K562 (cell line): ENCODE results near the gene CBFA2T2. TPM values are rescaled to one million over a fixed set of nuclear protein-coding genes. Genes with fewer than 3 reads are reported as not detected.

Experiments
- ADNP ChIP-seq: fragments of 200-800 bp; sonication (Bioruptor generic); IDR thresholded peaks from 2 replicates; pipeline ENCODE4 v1.6.1; 2016; ENCODE audit warnings: missing genetic modification characterization, missing compliant biosample characterization
- CBX8 ChIP-seq: fragments of 200-600 bp; sonication (generic); IDR thresholded peaks from 2 replicates; pipeline ENCODE4 v1.6.1; 2012; ENCODE audit warnings: borderline replicate concordance, mixed run types, low read depth, mild to moderate bottlenecking, moderate library complexity, mixed read lengths, low read length, control low read depth, inconsistent platforms; ENCODE audit not compliant: poor library complexity, severe bottlenecking; ENCODE audit errors: extremely low read depth
- ELF2 ChIP-seq: fragments of 250-450 bp; sonication (Bioruptor Pico); IDR thresholded peaks from 2 replicates; pipeline ENCODE4 v1.5.0; 2021; ENCODE audit warnings: mild to moderate bottlenecking
- EWSR1 ChIP-seq: fragments of 450-650 bp; IDR thresholded peaks from 2 replicates; pipeline ENCODE4 v1.6.1; 2018; ENCODE audit warnings: borderline replicate concordance, mild to moderate bottlenecking, low read depth, moderate library complexity; ENCODE audit not compliant: partially characterized antibody
- MAFK ChIP-seq: IDR thresholded peaks from 2 replicates; pipeline ENCODE4 v1.6.1; 2011; ENCODE audit warnings: low read length, improper control_type of control experiment
- MTA1 ChIP-seq: fragments of 450-650 bp; IDR thresholded peaks from 2 replicates; pipeline ENCODE4 v1.6.1; 2017; ENCODE audit warnings: borderline replicate concordance
- NCOA6 ChIP-seq: fragments of 450-650 bp; IDR thresholded peaks from 2 replicates; pipeline ENCODE4 v1.6.1; 2017; ENCODE audit warnings: mild to moderate bottlenecking
- POU5F1 ChIP-seq: fragments of 150-350 bp; IDR thresholded peaks from 2 replicates; pipeline ENCODE4 v1.6.1; 2014; ENCODE audit warnings: borderline replicate concordance, low read length, low read depth, mild to moderate bottlenecking; ENCODE audit not compliant: partially characterized antibody
- PRPF4 ChIP-seq: fragments of 200-400 bp; formaldehyde crosslinking; IDR thresholded peaks from one replicate; pipeline ENCODE4 v1.6.1; 2017; ENCODE audit warnings: low read length, low read depth, mild to moderate bottlenecking; ENCODE audit not compliant: insufficient read depth, poor library complexity, severe bottlenecking
- SMARCA5 ChIP-seq: fragments of 450-650 bp; IDR thresholded peaks from 2 replicates; pipeline ENCODE4 v1.6.1; 2016
- SREBF1 ChIP-seq: fragments of 150-350 bp; IDR thresholded peaks from 2 replicates; pipeline ENCODE4 v1.6.1; 2014; ENCODE audit warnings: antibody characterized with exemption, low read depth, low read length, borderline replicate concordance
- TCF7 ChIP-seq: sonication (generic); IDR thresholded peaks from 2 replicates; pipeline ENCODE4 v1.6.1; 2016; ENCODE audit warnings: antibody characterized with exemption, borderline replicate concordance
- ZFP1 ChIP-seq: fragments of 450-650 bp; formaldehyde crosslinking; IDR thresholded peaks from 2 replicates; pipeline ENCODE4 v1.4.0; 2020; ENCODE audit warnings: mild to moderate bottlenecking, mixed read lengths
- ZNF354B ChIP-seq: fragments of 250-450 bp; sonication (Bioruptor Pico); IDR thresholded peaks from 2 replicates; pipeline ENCODE4 v1.4.0; 2020
- ZSCAN29 ChIP-seq: fragments of 450-650 bp; IDR thresholded peaks from 2 replicates; pipeline ENCODE4 v1.6.1; 2017
- polyA plus RNA-seq, 8 experiments: library from polyadenylated mRNA; depleted of rRNA in 4 of 8; stranded (reverse) in 5 of 8; unstranded in 3 of 8; fragments of >200 nt; fragmentation: Nextera tagmentation in 2 of 8; fragmentation: Illumina TruSeq in 1 of 8; extraction: Ambion mirVana in 2 of 8; extraction: Trizol in 1 of 8; gene quantifications; 2 replicates each; pipeline versions ENCODE4 v1.2.1 to v1.2.3, GENCODE V29; 2011 to 2014; ENCODE audit warnings: inconsistent platforms in 1 of 8, missing spikeins in 1 of 8
- total RNA-seq, 7 experiments: library from RNA; depleted of rRNA in 6 of 7; stranded (reverse); fragments of >200 nt in 6 of 7; fragmentation: Illumina TruSeq in 2 of 7; extraction: Trizol in 2 of 7; gene quantifications; 2 replicates each; pipeline versions ENCODE4 v1.2.1 to v1.2.3, GENCODE V29; 2011 to 2021; ENCODE audit warnings: low replicate concordance in 1 of 7
- TF ChIP-seq, protein P1 (sequence below): fragments of 250-450 bp; sonication (Bioruptor Pico); IDR thresholded peaks from 2 replicates; pipeline ENCODE4 v1.4.0; 2020; ENCODE audit warnings: mild to moderate bottlenecking, moderate library complexity, borderline replicate concordance
- TF ChIP-seq, protein P2 (sequence below): fragments of 450-650 bp; formaldehyde crosslinking; IDR thresholded peaks from 2 replicates; pipeline ENCODE4 v1.4.0; 2022; ENCODE audit warnings: missing genetic modification characterization
- TF ChIP-seq, protein P3 (sequence below): sonication (generic); formaldehyde crosslinking; IDR thresholded peaks from 2 replicates; pipeline ENCODE4 v1.8.0; 2022; ENCODE audit warnings: mild to moderate bottlenecking, missing genetic modification reagents
- TF ChIP-seq, protein P4 (sequence below): fragments of 450-650 bp; IDR thresholded peaks from 2 replicates; pipeline ENCODE4 v1.6.1; 2016

CBFA2T2 gene
- total and polyA plus RNA-seq, 9 of the 15 experiments (the other 6 are each of a cell fraction or from before 2014, with no cell fraction given) = 0.27 to 9.6 (median 5.8) TPM

DNA sequence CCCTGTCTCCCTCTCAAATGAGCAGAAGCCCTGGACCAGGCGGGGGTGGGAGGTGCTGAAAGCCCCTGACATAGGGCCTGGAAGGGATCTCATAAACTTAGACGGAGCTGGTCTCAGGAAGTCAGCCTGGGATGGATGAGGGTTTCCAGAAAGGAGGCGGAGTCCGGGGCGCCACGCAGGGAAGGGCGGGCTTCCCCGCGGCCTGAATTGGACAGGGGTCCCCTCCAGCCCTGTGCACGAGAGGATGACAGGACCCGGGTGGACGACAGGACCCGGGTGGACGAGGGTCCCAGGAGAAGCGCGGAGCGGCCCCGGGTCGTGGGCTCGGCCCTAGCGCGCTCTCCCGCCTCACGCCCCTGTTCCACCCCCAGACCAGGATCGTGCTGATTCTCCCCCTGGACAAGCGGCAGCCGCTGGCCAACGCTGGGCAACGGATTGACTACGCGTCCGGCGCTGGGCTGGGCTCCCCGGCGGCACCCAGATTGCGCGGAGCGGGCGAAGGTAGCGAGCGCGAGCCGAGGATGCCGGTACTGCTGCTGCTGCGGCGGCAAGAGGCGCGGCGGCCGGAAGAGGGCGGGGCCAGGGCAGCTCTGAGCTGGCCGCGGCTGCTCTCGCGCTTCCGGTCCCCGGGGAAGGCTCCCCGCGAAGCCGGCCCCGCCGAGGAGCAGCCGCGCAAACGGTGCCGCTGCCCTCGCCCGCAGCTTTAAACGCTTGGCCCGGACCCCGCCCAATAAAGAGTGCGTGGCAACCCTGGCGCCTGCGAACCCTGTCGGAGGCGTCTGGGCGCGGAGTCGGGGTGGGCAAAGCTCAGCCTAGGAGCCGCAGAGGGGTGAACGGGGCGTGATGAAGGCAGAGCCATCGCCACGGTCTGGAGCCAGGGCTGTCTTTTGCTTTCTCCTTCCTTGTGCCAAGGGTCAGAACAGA is 173.5 kb downstream of the CBFA2T2 start (continued):
- TF ChIP-seq, protein P1, sequence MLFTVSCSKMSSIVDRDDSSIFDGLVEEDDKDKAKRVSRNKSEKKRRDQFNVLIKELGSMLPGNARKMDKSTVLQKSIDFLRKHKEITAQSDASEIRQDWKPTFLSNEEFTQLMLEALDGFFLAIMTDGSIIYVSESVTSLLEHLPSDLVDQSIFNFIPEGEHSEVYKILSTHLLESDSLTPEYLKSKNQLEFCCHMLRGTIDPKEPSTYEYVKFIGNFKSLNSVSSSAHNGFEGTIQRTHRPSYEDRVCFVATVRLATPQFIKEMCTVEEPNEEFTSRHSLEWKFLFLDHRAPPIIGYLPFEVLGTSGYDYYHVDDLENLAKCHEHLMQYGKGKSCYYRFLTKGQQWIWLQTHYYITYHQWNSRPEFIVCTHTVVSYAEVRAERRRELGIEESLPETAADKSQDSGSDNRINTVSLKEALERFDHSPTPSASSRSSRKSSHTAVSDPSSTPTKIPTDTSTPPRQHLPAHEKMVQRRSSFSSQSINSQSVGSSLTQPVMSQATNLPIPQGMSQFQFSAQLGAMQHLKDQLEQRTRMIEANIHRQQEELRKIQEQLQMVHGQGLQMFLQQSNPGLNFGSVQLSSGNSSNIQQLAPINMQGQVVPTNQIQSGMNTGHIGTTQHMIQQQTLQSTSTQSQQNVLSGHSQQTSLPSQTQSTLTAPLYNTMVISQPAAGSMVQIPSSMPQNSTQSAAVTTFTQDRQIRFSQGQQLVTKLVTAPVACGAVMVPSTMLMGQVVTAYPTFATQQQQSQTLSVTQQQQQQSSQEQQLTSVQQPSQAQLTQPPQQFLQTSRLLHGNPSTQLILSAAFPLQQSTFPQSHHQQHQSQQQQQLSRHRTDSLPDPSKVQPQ (CRISPR knock-in tag) = no peak
- TF ChIP-seq POU5F1 (no peak), ADNP (tag) (no peak), NCOA6 (no peak), SREBF1 (no peak), ZSCAN29 (no peak), MTA1 (no peak), ELF2 (CRISPR knock-in tag) (peak; percentile 68; the same call in 1 of the 2 replicates), EWSR1 (no peak), PRPF4 (no peak), MAFK (no peak), ZNF354B (no peak), SMARCA5 (no peak), ZFP1 (CRISPR knock-in tag) (no peak), TCF7 (no peak), CBX8 (no peak)
- TF ChIP-seq, protein P2, sequence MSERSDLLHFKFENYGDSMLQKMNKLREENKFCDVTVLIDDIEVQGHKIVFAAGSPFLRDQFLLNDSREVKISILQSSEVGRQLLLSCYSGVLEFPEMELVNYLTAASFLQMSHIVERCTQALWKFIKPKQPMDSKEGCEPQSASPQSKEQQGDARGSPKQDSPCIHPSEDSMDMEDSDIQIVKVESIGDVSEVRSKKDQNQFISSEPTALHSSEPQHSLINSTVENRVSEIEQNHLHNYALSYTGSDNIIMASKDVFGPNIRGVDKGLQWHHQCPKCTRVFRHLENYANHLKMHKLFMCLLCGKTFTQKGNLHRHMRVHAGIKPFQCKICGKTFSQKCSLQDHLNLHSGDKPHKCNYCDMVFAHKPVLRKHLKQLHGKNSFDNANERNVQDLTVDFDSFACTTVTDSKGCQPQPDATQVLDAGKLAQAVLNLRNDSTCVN (CRISPR knock-in tag) = peak; percentile 53
- TF ChIP-seq, protein P3, sequence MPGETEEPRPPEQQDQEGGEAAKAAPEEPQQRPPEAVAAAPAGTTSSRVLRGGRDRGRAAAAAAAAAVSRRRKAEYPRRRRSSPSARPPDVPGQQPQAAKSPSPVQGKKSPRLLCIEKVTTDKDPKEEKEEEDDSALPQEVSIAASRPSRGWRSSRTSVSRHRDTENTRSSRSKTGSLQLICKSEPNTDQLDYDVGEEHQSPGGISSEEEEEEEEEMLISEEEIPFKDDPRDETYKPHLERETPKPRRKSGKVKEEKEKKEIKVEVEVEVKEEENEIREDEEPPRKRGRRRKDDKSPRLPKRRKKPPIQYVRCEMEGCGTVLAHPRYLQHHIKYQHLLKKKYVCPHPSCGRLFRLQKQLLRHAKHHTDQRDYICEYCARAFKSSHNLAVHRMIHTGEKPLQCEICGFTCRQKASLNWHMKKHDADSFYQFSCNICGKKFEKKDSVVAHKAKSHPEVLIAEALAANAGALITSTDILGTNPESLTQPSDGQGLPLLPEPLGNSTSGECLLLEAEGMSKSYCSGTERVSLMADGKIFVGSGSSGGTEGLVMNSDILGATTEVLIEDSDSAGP (CRISPR knock-in tag) = no peak
- TF ChIP-seq, protein P4, sequence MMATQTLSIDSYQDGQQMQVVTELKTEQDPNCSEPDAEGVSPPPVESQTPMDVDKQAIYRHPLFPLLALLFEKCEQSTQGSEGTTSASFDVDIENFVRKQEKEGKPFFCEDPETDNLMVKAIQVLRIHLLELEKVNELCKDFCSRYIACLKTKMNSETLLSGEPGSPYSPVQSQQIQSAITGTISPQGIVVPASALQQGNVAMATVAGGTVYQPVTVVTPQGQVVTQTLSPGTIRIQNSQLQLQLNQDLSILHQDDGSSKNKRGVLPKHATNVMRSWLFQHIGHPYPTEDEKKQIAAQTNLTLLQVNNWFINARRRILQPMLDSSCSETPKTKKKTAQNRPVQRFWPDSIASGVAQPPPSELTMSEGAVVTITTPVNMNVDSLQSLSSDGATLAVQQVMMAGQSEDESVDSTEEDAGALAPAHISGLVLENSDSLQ = no peak
